Activated CD8-positive, alpha-beta memory T cell treated with anti-CD3 and anti-CD28 coated beads, Interleukin-2, amount 50 U/mL, for 4 hours (primary cell): ENCODE results near the gene ULK4.
"Not testable (repeated sequence)": the region's sequence is repeated elsewhere in the genome, so short reads cannot be mapped to it uniquely, and the experiment has no call there.

Experiments
- DNase-seq: peaks from one replicate; pipeline ENCODE4 v3.0.0-alpha.2; 2020

ULK4 gene

GRCh38 chr3:41288785-41289184 is 673.1 kb downstream of the ULK4 start:
- DNase-seq = no peak

DNA sequence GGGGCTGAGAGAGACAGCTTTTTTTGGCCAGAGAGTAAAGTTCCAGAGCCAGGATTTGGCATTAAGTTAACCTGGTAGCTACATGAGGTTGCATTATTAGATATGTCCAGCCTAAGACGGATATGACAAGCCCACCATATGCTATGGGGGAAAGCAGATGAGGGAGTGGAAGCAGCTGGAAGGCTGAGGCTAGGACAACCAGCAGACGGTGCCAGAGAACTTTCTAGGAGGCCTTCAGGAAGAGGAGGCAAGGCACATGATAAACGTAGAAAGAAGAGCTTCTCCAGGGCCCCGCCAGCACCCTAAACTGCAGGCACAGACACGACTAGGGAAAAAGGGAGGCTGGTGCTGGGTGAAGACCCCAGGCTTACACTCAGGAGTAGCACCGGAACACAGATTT is 675.6 kb downstream of the ULK4 start:
- no peak for DNase-seq

DNA sequence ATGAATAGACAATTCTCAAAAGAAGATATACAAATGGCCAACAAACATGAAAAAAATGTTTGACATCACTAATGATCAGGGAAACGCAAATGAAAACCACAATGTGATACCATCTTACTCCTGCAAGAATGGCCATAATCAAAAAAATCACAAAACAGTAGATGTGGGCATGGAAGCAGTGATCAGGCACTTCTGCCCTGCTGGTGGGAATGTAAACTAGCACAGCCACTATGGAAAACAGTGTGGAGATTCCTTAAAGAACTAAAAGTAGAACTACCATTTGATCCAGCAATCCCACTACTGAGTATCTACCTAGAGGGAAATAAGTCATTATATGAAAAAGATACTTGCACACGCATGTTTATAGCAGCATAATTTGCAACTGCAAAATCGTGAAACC is 677.0 kb downstream of the ULK4 start:
- not testable (repeated sequence) for DNase-seq

DNA sequence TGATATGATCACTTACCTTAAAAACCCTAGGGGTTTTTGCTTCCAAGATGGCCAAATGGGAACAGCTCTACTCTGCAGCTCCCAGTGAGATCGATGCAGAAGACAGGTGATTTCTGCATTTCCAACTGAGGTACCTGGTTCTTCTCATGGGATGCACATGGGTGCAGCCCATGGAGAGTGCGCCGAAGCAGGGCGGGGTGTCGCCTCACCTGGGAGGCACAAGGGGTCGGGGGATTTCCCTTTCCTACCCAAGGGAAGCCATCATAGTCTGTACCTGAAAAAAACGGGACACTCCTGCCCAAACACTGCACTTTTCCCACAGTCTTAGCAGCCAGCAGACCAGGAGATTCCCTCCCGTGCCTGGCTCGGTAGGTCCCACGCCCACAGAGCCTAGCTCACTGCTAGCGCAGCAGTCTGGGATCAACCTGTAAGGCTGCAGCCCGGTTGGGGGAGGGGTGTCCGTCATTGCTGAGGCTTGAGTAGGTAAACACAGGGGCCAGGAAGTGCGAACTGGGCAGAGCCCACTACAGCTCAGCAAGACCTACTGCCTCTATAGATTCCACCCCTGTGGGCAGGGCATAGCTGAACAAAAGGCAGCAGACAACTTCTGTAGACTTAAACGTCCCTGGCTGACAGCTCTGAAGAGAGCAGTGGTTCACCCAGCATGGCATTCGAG is 684.0 kb downstream of the ULK4 start:
- no peak for DNase-seq

DNA sequence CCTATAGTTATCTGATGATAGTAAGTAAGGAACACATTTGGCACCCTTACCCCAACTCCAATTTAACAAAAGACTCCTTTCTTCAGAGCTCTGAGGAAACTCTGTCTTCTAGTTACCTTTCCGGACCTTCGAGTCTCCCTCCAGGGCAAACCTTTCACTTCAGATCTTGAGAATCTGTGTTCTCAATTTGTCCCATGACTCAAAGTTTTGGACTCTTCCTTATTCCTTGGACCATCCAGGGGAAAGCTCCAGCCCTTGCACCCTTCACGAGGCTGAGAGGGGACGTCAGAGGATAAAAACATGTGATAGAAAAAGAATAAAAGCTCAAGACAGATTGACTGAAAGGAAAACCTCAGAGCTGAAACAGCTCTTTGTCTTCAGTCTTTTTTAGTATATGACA is 685.7 kb downstream of the ULK4 start:
- DNase-seq = no peak

DNA sequence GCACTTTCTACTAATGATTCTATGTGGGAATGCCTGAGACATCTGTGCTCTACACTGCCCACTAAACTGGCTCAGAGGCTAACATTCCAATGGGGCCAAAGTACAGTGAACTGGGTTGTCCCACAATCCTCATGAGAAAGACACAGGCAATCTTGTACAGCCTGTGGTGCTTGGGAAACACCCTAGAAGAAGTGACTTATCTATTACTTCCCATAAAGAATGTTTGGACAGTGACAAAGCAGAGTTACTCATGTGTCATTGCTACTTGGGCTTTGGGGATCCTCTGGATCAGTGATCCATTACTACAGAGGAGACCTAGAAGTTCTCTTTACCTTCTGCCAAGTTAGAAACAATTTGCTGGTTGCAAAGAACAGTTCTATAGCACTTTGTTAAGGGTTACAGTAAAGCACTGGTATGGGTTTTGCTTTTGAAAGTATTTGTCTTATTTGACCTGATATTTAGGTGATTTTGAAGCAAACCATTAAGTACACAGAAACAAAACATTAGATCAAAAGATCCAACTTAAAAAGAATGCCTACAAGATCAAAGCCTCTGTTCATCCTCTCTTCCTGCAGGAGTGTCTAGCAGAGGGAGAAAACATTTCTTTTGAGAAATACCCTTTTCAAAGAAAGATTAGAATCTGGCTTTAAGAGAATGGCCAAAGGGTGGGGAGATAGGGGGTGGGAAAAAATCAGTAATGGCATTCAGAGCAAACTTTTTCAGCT is 686.8 kb downstream of the ULK4 start:
- no peak for DNase-seq

DNA sequence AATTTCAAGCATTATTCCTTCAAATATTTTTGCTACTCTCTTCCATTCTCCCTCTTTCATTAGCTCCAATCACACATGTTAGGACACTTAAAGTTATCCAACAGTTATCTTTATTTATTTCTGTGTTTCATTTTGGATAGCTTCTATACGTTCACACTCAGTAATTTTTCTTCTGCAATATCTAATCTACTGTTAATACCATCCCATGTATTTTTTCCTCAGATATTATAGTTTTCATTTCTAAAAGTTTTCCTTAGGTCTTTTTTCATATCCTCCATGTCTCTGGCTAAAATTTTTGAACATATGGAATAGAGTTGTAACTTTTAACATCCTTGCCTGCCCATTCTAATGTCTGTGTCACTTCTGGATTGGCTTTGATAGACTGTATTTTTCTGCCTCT is 689.2 kb downstream of the ULK4 start:
- no peak for DNase-seq

DNA sequence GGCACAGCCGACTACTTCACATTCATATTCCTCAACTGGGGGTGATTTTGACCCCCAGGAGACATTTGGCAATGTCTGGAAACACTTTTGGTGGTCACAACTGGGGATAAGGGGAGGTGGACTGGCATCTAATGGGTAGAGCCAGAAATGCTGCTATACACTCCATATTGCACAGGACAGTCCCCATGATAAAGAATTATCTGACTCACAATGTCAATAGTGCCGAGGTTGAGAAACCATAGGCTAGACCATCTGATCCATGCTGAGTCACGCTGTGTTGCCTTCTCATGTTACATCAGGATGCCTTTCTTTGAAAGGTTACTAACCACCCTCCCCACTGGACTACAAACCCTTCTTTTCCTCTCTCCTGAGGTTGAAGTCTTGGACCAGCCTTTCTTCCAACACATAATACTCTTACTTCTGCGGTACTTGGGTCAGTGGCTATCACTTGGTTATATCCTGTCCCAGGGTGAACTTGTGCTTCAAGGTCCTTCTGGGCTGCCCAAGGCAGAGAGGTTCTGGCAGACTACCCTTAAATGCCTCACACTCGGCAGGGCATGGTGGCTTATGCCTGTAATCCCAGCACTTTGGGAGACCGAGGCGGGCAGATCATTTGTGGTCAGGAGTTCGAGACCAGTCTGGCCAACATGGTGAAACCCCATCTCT is 693.8 kb downstream of the ULK4 start:
- DNase-seq = no peak

GRCh38 chr3:41265823-41266273 is 696.1 kb downstream of the ULK4 start:
- DNase-seq = no peak

- DNase-seq = no peak
Observed at GRCh38 chr3:41265011-41265545, 696.8 kb downstream of the ULK4 start.

GRCh38 chr3:41260063-41260450 is 701.8 kb downstream of the ULK4 start:
- no peak for DNase-seq

GRCh38 chr3:41259449-41260062 is 702.3 kb downstream of the ULK4 start:
- no peak for DNase-seq

DNA sequence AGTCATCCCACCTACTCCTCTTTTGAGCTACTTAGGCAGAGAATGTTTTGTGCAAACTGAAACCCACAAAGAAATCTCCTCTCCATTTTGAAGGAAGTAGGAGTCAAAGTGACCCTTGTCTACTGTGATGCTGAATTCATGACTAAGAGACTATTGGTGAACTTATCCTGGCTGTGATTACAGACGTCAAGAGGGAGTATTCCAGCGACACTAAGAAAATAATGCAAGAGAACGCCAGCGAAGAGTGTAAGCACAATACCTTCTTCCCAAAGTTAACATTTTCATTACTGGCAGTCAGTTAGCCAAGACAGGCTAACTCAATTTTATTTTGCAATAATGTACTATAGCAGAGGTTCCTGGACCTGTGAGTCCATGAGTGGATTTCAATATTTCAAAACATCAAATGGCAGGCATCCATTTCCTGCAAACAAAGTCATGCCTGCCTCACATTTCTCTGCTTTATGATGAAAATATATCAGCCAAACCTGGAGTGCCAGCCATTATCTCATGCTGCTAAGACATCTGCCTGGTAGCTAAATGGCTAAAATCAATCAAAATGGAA is 703.6 kb downstream of the ULK4 start:
- DNase-seq = no peak

DNA sequence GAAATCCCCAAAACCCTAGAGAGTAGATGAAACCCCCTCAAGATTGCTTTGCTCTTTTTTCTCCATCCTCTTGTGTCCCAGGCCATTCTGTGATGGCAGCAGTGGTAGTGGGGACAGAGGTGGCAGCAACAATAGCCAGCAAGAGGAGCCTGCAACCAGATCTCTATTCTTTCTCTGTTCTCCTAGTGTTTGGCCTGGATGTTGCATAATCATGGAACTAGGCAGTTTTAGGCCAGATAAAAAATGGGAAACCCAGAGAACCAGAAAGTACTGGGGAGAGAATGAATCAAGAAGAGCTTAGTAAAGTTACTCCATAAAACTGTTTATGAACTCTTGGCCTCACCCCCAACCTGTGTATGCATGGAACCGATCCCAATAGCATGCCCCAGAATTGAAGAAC is 710.3 kb downstream of the ULK4 start:
- DNase-seq = no peak

GRCh38 chr3:41250825-41251224 is 711.1 kb downstream of the ULK4 start:
- DNase-seq = no peak

- DNase-seq = no peak
Observed at GRCh38 chr3:41249318-41249717, 712.6 kb downstream of the ULK4 start.

- no peak for DNase-seq
Observed at GRCh38 chr3:41248525-41248924, 713.4 kb downstream of the ULK4 start.

- DNase-seq = no peak
Observed at GRCh38 chr3:41247055-41248004, 714.6 kb downstream of the ULK4 start.

DNA sequence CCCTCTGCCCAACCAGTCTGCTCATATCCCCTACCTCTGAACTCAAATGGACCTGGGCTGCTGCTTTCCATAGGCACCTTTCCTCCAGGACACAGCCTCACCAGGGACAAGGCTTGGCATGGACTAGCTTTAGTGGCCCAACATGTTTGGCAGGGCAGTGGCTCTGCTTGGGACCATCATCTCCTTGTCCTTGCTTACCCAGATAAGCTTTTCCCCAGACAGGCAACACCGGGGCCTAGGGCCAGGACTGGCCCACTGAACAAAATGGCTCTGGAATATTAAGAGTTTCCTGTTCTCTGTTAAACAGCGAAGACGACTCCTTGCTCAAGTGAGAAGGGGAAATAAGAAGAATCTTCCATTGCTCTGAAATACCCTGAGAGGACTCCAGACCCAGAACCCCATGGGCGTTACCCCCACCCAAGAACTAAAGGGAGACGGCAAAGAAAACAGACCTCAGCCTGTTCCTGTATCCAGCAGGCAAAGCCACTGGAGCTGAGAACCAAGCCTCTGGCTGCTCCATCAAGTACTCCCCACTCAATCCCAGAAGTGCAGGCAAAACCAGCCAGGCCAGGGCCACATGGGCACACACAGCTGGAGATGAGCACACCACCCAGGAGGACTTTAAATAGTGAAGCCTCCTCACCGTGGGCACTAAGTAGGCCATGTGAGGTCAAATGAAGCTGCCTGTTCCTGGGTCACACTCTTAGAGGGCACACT is 717.1 kb downstream of the ULK4 start:
- DNase-seq = no peak

GRCh38 chr3:41243183-41243582 is 718.7 kb downstream of the ULK4 start:
- DNase-seq = no peak
